ENCODE measurements around the gene PSMC3. TPM values are rescaled to one million over a fixed set of nuclear protein-coding genes. Genes with fewer than 3 reads are reported as not detected.

The PSMC3 gene
- total RNA-seq, 3 donors from 2014 or later (not counting 1 experiment from before 2014, with no cell fraction given) = 74.0 to 85.9 (median 77.7) TPM

DNA sequence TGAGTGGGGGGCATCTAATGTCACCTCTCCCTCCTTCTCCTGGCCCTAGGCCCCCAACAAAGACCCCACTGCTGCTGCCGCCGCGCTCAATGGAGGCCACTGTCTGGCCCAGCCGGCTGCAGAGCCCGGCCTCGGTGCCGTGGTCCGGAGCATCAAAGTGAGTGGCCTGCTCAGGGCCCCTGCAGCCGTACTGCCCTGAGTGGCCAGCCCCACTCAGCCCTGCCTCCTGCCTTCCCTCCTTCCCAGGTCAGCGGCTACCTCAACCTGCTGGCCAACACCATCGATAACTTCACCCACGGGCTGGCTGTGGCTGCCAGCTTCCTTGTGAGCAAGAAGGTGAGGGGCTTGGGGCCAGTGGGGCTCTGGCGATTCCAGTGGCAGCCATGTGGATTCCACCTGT, 12.9 kb downstream of the PSMC3 start:
- no peaks in the 10 kb centered on the region for H3K9me3 ChIP-seq (ENCODE audit: control insufficient read depth, insufficient read depth, low read length)
- no peaks in the 10 kb centered on the region for H3K9me3 Mint-ChIP-seq
- H3K36me3 ChIP-seq (ENCODE audit: control insufficient read depth, insufficient read depth, low read length) = peaks cover 26% of the 10 kb centered on the region
- 93% methylated on average over 13 of the region's 13 CpGs for WGBS (ENCODE audit: insufficient coverage)
- H3K4me1 Mint-ChIP-seq = peaks cover 12 to 32% of the 10 kb centered on the region in 2 donors
- H3K27me3 Mint-ChIP-seq (ENCODE audit: low read depth in 2 of 2) = no peaks in the 10 kb centered on the region
- intact Hi-C loops (cut with micrococcal nuclease) = no loop called here
- H3K36me3 Mint-ChIP-seq = no peaks in the 10 kb centered on the region
- no peak overlapping the region for H3K27ac ChIP-seq (ENCODE audit: low read length)
- no peak for ATAC-seq
- no peak overlapping the region for H3K4me3 Mint-ChIP-seq
- no peak for DNase-seq
- H3K27ac Mint-ChIP-seq = peak overlapping the region in 1 of 2 donors; percentile 57
- TF ChIP-seq, protein P1, sequence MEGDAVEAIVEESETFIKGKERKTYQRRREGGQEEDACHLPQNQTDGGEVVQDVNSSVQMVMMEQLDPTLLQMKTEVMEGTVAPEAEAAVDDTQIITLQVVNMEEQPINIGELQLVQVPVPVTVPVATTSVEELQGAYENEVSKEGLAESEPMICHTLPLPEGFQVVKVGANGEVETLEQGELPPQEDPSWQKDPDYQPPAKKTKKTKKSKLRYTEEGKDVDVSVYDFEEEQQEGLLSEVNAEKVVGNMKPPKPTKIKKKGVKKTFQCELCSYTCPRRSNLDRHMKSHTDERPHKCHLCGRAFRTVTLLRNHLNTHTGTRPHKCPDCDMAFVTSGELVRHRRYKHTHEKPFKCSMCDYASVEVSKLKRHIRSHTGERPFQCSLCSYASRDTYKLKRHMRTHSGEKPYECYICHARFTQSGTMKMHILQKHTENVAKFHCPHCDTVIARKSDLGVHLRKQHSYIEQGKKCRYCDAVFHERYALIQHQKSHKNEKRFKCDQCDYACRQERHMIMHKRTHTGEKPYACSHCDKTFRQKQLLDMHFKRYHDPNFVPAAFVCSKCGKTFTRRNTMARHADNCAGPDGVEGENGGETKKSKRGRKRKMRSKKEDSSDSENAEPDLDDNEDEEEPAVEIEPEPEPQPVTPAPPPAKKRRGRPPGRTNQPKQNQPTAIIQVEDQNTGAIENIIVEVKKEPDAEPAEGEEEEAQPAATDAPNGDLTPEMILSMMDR (IDR thresholded peaks at IDR 0.05) = no peak
- H3K4me1 ChIP-seq (ENCODE audit: control insufficient read depth, insufficient read depth, low read length) = peaks cover 10% of the 10 kb centered on the region
- H3K27me3 ChIP-seq (ENCODE audit: control insufficient read depth, insufficient read depth, low read length) = no peaks in the 10 kb centered on the region
- H3K4me3 ChIP-seq (ENCODE audit: low read length) = no peak overlapping the region

DNA sequence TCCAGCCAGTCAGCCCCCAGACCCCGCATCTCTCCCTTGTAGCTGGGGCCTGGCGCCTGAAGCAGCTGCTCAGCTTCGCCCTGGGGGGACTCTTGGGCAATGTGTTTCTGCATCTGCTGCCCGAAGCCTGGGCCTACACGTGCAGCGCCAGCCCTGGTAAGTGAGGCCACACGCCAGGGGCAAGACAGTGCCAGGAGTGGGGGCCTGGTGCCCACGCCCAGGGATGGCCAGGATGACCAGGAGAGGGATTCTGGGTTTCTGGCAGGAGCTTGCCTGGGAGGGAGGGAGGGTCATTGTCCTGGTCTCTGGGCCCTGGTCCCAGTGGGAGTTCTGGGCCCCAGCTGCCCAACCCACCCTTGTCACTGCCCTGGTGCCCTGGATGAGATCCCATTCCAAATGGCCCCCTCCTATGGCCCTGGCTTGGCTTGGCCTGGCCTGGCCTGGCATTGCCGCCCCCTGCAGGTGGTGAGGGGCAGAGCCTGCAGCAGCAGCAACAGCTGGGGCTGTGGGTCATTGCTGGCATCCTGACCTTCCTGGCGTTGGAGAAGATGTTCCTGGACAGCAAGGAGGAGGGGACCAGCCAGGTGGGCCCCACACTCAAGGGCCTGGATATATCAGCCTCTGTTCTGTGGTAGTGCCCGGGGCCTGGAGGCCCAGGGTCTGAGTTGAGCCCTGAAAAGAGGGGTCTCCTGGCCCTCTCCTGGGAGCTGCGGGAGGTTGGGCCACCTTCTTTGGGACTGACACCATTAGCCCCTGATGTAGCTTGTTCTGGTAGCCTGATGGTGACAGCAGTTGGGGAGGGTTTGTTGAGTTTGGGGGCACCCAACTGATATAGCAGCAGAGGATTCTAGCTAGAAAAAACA, 14.1 kb downstream of the PSMC3 start:
- no peaks in the 10 kb centered on the region for H3K27me3 Mint-ChIP-seq (ENCODE audit: low read depth in 2 of 2)
- 81% methylated on average over 12 of the region's 12 CpGs for WGBS (ENCODE audit: insufficient coverage)
- Histone ChIP-seq H3K27me3 (ENCODE audit: control insufficient read depth, insufficient read depth, low read length) (no peaks in the 10 kb centered on the region), H3K36me3 (ENCODE audit: control insufficient read depth, insufficient read depth, low read length) (peaks cover 16% of the 10 kb centered on the region), H3K9me3 (ENCODE audit: control insufficient read depth, insufficient read depth, low read length) (no peaks in the 10 kb centered on the region), H3K4me1 (ENCODE audit: control insufficient read depth, insufficient read depth, low read length) (peaks cover 19% of the 10 kb centered on the region), H3K27ac (ENCODE audit: low read length) (no peak overlapping the region), H3K4me3 (ENCODE audit: low read length) (no peak overlapping the region)
- ATAC-seq (no peak), DNase-seq (peak; percentile 54 to 70)
- intact Hi-C loops (cut with micrococcal nuclease) = no loop called here
- no peaks in the 10 kb centered on the region for H3K36me3 Mint-ChIP-seq
- no peaks in the 10 kb centered on the region for H3K9me3 Mint-ChIP-seq
- peaks cover 20 to 33% of the 10 kb centered on the region in 2 donors for H3K4me1 Mint-ChIP-seq
- no peak overlapping the region for H3K4me3 Mint-ChIP-seq
- no peak overlapping the region for H3K27ac Mint-ChIP-seq
- TF ChIP-seq, protein P1 (IDR thresholded peaks at IDR 0.05) = peak; percentile 79

DNA sequence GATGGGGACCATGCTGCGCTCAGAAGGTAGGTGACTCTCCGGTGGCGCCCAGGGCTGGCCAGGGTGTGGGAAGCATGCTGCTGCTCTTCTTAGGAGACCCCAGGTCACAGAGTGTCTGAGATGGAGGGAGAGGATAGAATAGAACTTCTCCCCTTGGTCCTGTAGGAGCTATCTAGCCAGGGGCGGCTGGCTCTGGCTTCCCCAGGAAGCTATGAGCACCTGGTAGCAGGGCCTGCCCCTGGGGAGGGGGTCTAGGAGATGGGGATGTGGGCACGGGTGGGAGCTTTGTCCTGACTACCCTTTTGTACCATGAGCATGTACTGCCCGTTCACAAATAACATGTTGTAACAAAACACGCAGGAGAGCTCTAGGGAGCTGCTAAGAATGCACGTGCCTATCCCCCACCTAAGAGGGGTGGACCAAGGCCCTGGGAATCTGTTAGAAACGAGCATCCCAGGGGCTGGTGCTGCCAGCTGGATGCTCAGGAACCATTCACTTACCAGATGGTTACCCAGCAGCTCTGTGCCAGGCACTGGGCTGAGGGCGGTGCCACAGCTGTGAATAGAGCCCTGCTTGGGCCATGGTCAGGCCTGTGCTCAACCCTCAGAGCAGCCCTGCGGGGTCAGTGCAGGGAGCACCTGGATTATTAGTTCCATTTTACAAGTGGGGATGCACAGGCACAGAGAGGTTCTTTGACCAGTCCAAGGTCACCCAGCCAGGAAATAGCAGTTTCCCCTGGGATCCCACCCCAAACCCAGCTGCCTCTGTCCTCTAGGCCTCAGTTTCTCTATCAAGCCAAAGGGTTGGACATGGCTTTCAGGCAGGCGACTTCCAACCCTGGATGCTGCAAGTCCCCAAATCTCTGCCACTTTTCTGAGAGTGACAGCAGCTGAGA, 15.6 kb downstream of the PSMC3 start:
- Histone ChIP-seq H3K27me3 (ENCODE audit: control insufficient read depth, insufficient read depth, low read length) (no peaks in the 10 kb centered on the region), H3K36me3 (ENCODE audit: control insufficient read depth, insufficient read depth, low read length) (peaks cover 14% of the 10 kb centered on the region), H3K27ac (ENCODE audit: low read length) (no peak overlapping the region), H3K4me1 (ENCODE audit: control insufficient read depth, insufficient read depth, low read length) (peaks cover 26% of the 10 kb centered on the region), H3K9me3 (ENCODE audit: control insufficient read depth, insufficient read depth, low read length) (no peaks in the 10 kb centered on the region), H3K4me3 (ENCODE audit: low read length) (no peak overlapping the region)
- 94% methylated on average over 12 of the region's 12 CpGs for WGBS (ENCODE audit: insufficient coverage)
- Mint-ChIP-seq H3K9me3 (no peaks in the 10 kb centered on the region), H3K27me3 (ENCODE audit: low read depth in 2 of 2) (no peaks in the 10 kb centered on the region), H3K36me3 (no peaks in the 10 kb centered on the region), H3K4me1 (peaks cover 23 to 38% of the 10 kb centered on the region in 2 donors), H3K4me3 (peak overlapping the region; percentile 9), H3K27ac (peak overlapping the region in 1 of 2 donors; percentile 90)
- ATAC-seq (no peak), DNase-seq (peak in 1 of 2 donors; percentile 8)
- TF ChIP-seq, protein P1 (IDR thresholded peaks at IDR 0.05) = no peak
- intact Hi-C loops (cut with micrococcal nuclease) = no loop called here

Data from natural killer cell (primary cell).